Measurements from ENCODE around the gene SLC22A2. TPM values are rescaled to one million over a fixed set of nuclear protein-coding genes. Genes with fewer than 3 reads are reported as not detected.

Gene SLC22A2
- total RNA-seq, 3 donors from 2014 or later = not detected

GRCh38 chr6:160285541-160286105, 27.0 kb upstream of the SLC22A2 start:
- TF ChIP-seq, protein P1, sequence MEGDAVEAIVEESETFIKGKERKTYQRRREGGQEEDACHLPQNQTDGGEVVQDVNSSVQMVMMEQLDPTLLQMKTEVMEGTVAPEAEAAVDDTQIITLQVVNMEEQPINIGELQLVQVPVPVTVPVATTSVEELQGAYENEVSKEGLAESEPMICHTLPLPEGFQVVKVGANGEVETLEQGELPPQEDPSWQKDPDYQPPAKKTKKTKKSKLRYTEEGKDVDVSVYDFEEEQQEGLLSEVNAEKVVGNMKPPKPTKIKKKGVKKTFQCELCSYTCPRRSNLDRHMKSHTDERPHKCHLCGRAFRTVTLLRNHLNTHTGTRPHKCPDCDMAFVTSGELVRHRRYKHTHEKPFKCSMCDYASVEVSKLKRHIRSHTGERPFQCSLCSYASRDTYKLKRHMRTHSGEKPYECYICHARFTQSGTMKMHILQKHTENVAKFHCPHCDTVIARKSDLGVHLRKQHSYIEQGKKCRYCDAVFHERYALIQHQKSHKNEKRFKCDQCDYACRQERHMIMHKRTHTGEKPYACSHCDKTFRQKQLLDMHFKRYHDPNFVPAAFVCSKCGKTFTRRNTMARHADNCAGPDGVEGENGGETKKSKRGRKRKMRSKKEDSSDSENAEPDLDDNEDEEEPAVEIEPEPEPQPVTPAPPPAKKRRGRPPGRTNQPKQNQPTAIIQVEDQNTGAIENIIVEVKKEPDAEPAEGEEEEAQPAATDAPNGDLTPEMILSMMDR (IDR thresholded peaks at IDR 0.05) = no peak
- TF ChIP-seq POLR2AphosphoS5 (IDR thresholded peaks at IDR 0.05) = no peak
- TF ChIP-seq POLR2A (IDR thresholded peaks at IDR 0.05) = no peak
- intact Hi-C loops (cut with DNase I; ENCODE audit: low total_unique reads) = no loop called here
- H3K9me3 ChIP-seq = no peaks in the 10 kb centered on the region

GRCh38 chr6:160284575-160284974, 26.0 kb upstream of the SLC22A2 start:
- H3K9me3 ChIP-seq = no peaks in the 10 kb centered on the region
- H3K36me3 ChIP-seq = no peaks in the 10 kb centered on the region
- H3K4me3 ChIP-seq = no peak overlapping the region
- intact Hi-C loops (cut with DNase I; ENCODE audit: low total_unique reads) = no loop called here
- H3K4me1 ChIP-seq = no peaks in the 10 kb centered on the region
- DNase-seq (ENCODE audit: low spot score in 2 of 2) = no peak
- TF ChIP-seq POLR2A (IDR thresholded peaks at IDR 0.05) (no peak), POLR2AphosphoS5 (IDR thresholded peaks at IDR 0.05) (no peak)
- TF ChIP-seq, protein P1 (IDR thresholded peaks at IDR 0.05) = no peak
- H3K27ac ChIP-seq = no peak overlapping the region
- H3K27me3 ChIP-seq = no peaks in the 10 kb centered on the region

More at GRCh38 chr6:160285541-160286105, 27.0 kb upstream of the SLC22A2 start:
- no peak overlapping the region for H3K27ac ChIP-seq
- no peak overlapping the region for H3K4me3 ChIP-seq
- H3K36me3 ChIP-seq = no peaks in the 10 kb centered on the region
- DNase-seq (ENCODE audit: low spot score in 2 of 2) = no peak
- H3K4me1 ChIP-seq = no peaks in the 10 kb centered on the region
- H3K27me3 ChIP-seq = no peaks in the 10 kb centered on the region

DNA sequence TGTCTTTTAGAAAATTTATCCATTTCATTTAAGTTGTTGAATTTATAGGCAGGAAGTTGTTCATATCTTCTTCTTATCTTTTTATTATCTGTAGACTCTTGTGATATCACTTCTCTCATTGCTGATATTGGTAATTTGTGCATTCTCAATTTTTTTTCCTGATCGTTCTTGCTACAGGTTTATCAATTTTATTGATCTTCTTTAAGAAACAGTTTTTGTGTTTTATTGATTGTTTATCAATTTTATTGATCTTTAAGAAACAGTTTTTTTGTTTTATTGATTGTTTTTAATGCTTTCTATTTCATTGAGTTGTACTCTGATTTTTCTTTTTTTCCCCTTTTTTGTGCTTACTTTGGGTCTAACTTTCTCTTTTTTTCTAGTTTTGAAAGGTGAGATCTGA, 23.8 kb upstream of the SLC22A2 start:
- Histone ChIP-seq H3K27me3 (no peaks in the 10 kb centered on the region), H3K36me3 (no peaks in the 10 kb centered on the region), H3K4me1 (no peaks in the 10 kb centered on the region), H3K9me3 (no peaks in the 10 kb centered on the region), H3K27ac (no peak overlapping the region), H3K4me3 (no peak overlapping the region)
- no peak for DNase-seq (ENCODE audit: low spot score in 2 of 2)
- TF ChIP-seq POLR2AphosphoS5 (IDR thresholded peaks at IDR 0.05) (no peak), POLR2A (IDR thresholded peaks at IDR 0.05) (no peak)
- TF ChIP-seq, protein P1 (IDR thresholded peaks at IDR 0.05) = no peak
- intact Hi-C loops (cut with DNase I; ENCODE audit: low total_unique reads) = no loop called here

GRCh38 chr6:160279850-160280249, 21.2 kb upstream of the SLC22A2 start:
- intact Hi-C loops (cut with DNase I; ENCODE audit: low total_unique reads) = no loop called here
- Histone ChIP-seq H3K27ac (no peak overlapping the region), H3K4me3 (no peak overlapping the region), H3K36me3 (no peaks in the 10 kb centered on the region), H3K9me3 (no peaks in the 10 kb centered on the region), H3K27me3 (no peaks in the 10 kb centered on the region), H3K4me1 (no peaks in the 10 kb centered on the region)
- no peak for DNase-seq (ENCODE audit: low spot score in 2 of 2)
- TF ChIP-seq POLR2AphosphoS5 (IDR thresholded peaks at IDR 0.05) (no peak), POLR2A (IDR thresholded peaks at IDR 0.05) (no peak)
- TF ChIP-seq, protein P1 (IDR thresholded peaks at IDR 0.05) = no peak

DNA sequence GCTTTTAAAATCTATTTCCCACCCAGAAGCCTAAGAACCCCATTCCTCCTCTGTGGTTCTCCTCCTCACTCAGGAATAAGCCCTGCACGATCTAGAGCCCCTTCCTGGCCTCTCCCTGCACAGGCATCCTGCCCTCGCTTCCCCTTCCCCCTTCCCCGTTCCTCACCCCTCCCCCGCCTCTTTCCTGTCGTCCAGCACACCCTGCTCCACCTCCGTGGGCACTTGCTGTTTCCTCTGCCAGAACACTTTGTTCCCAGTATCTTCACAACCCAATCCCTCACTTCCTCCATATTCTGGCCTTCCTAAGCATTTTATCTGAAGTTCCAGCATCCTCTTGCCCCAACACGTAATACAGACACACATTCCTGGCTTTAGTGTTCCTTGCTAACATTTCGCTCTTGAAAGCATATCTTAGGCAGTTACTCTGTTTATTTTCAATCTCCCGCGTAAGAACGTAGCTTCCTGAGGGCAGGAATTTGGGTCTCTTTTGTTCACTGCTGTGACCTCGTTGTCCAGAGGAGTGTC, 20.2 kb upstream of the SLC22A2 start:
- Histone ChIP-seq H3K27ac (no peak overlapping the region), H3K4me3 (no peak overlapping the region), H3K4me1 (no peaks in the 10 kb centered on the region), H3K27me3 (no peaks in the 10 kb centered on the region), H3K9me3 (no peaks in the 10 kb centered on the region), H3K36me3 (no peaks in the 10 kb centered on the region)
- no peak for TF ChIP-seq POLR2AphosphoS5 (IDR thresholded peaks at IDR 0.05)
- TF ChIP-seq, protein P1 (IDR thresholded peaks at IDR 0.05) = no peak
- TF ChIP-seq POLR2A (IDR thresholded peaks at IDR 0.05) = no peak
- intact Hi-C loops (cut with DNase I; ENCODE audit: low total_unique reads) = no loop called here
- no peak for DNase-seq (ENCODE audit: low spot score in 2 of 2)
